Skeletal muscle tissue (tissue), 4 donors: ENCODE results near the gene CEP68. TPM values are rescaled to one million over a fixed set of nuclear protein-coding genes. Genes with fewer than 3 reads are reported as not detected.
"Not testable (repeated sequence)": the region's sequence is repeated elsewhere in the genome, so short reads cannot be mapped to it uniquely, and the experiment has no call there.

ENCODE experiments used
- H3K27ac ChIP-seq: one replicate; pipeline ENCODE4 v1.7.0; 2013; ENCODE audit warnings: mild to moderate bottlenecking, low read depth, low read length, inconsistent platforms
- H3K27me3 ChIP-seq, 3 donors: one replicate each; pipeline ENCODE4 v1.7.0; 2013; ENCODE audit warnings: low read length in 3 of 3; ENCODE audit not compliant: control insufficient read depth in 3 of 3, insufficient read depth in 3 of 3
- H3K36me3 ChIP-seq, 3 donors: one replicate each; pipeline ENCODE4 v1.7.0; 2013; ENCODE audit warnings: low read length in 3 of 3; ENCODE audit not compliant: control insufficient read depth in 3 of 3, insufficient read depth in 3 of 3
- H3K4me1 ChIP-seq, 3 donors: one replicate each; pipeline ENCODE4 v1.7.0; 2013; ENCODE audit warnings: low read length in 3 of 3, mild to moderate bottlenecking in 3 of 3; ENCODE audit not compliant: control insufficient read depth in 3 of 3, insufficient read depth in 3 of 3
- H3K4me3 ChIP-seq, 3 donors: one replicate each; pipeline ENCODE4 v1.7.0; 2013; ENCODE audit warnings: low read length in 3 of 3
- H3K9ac ChIP-seq, 3 donors: one replicate each; pipeline ENCODE4 v1.7.0; 2013; ENCODE audit warnings: low read length in 3 of 3, mild to moderate bottlenecking in 3 of 3, moderate library complexity in 2 of 3, low read depth in 1 of 3
- H3K9me3 ChIP-seq, 3 donors: one replicate each; pipeline ENCODE4 v1.7.0; 2013; ENCODE audit warnings: low read length in 3 of 3; ENCODE audit not compliant: control insufficient read depth in 3 of 3
- total RNA-seq: library from RNA; depleted of rRNA; stranded (reverse); fragments of >200 nt; gene quantifications from one replicate; pipeline ENCODE4 v1.2.3, GENCODE V29; 2014
- donor health status: Osteomylitis.

The CEP68 gene
- total RNA-seq, 1 donor from 2014 or later = 27.1 TPM

GRCh38 chr2:65120990-65121693 lies 64.9 kb downstream of the CEP68 start:
- Histone ChIP-seq H3K4me3 (no peak overlapping the region), H3K4me1 (peaks cover 10 to 15% (median 12%) of the 10 kb centered on the region in 3 donors), H3K9ac (no peak overlapping the region), H3K27me3 (no peaks in the 10 kb centered on the region), H3K9me3 (no peaks in the 10 kb centered on the region), H3K27ac (no peak overlapping the region), H3K36me3 (no peaks in the 10 kb centered on the region)

- Histone ChIP-seq H3K27ac (no peak overlapping the region), H3K27me3 (no peaks in the 10 kb centered on the region), H3K36me3 (no peaks in the 10 kb centered on the region), H3K4me3 (no peak overlapping the region), H3K4me1 (peaks cover 13 to 23% (median 21%) of the 10 kb centered on the region in 3 donors), H3K9me3 (no peaks in the 10 kb centered on the region), H3K9ac (no peak overlapping the region)
These were observed 66.1 kb downstream of the CEP68 start for GRCh38 chr2:65122313-65122712.

GRCh38 chr2:65125457-65125856 lies 69.2 kb downstream of the CEP68 start:
- not testable (repeated sequence) for H3K9me3 ChIP-seq, H3K9ac ChIP-seq, H3K27me3 ChIP-seq, H3K4me3 ChIP-seq, H3K27ac ChIP-seq, H3K36me3 ChIP-seq
- H3K4me1 ChIP-seq = peaks cover 24 to 34% (median 31%) of the 10 kb centered on the region in 3 donors

- Histone ChIP-seq H3K27me3 (no peaks in the 10 kb centered on the region), H3K4me3 (peak overlapping the region; percentile 81 to 99 (median 83)), H3K4me1 (peaks cover 27 to 36% (median 29%) of the 10 kb centered on the region in 3 donors), H3K36me3 (no peaks in the 10 kb centered on the region), H3K9ac (peak overlapping the region; percentile 93 to 98 (median 97)), H3K27ac (peak overlapping the region; percentile 99), H3K9me3 (no peaks in the 10 kb centered on the region)
These were observed 72.3 kb downstream of the CEP68 start for GRCh38 chr2:65128297-65129190.

GRCh38 chr2:65129286-65129825 lies 73.1 kb downstream of the CEP68 start:
- H3K9ac ChIP-seq = peak overlapping the region; percentile 93 to 98 (median 97)
- H3K27me3 ChIP-seq = no peaks in the 10 kb centered on the region
- H3K36me3 ChIP-seq = no peaks in the 10 kb centered on the region
- H3K4me1 ChIP-seq = peaks cover 27 to 34% (median 29%) of the 10 kb centered on the region in 3 donors
- peak overlapping the region; percentile 81 to 99 (median 83) for H3K4me3 ChIP-seq
- H3K27ac ChIP-seq = peak overlapping the region; percentile 99
- no peaks in the 10 kb centered on the region for H3K9me3 ChIP-seq

GRCh38 chr2:65129826-65130663 lies 73.8 kb downstream of the CEP68 start, which contains the start of gene RAB1A:
RAB1A (minus strand) TSS chr2:65130106; CDS start chr2:65129915, 191 bp downstream.
- Histone ChIP-seq H3K9me3 (no peaks in the 10 kb centered on the region), H3K4me3 (peak within 1 kb of the TSS; percentile 81 to 99 (median 88)), H3K4me1 (peaks cover 27 to 31% (median 27%) of the 10 kb centered on the region in 3 donors), H3K36me3 (no peaks in the 10 kb centered on the region), H3K9ac (peak within 1 kb of the TSS; percentile 93 to 98 (median 97)), H3K27me3 (no peaks in the 10 kb centered on the region), H3K27ac (peak within 1 kb of the TSS; percentile 99)

GRCh38 chr2:65130664-65131175 lies 74.5 kb downstream of the CEP68 start:
- no peaks in the 10 kb centered on the region for H3K9me3 ChIP-seq
- peaks cover 21 to 31% (median 22%) of the 10 kb centered on the region in 3 donors for H3K4me1 ChIP-seq
- H3K27me3 ChIP-seq = no peaks in the 10 kb centered on the region
- H3K9ac ChIP-seq = peak overlapping the region; percentile 82 to 86 (median 83)
- H3K36me3 ChIP-seq = no peaks in the 10 kb centered on the region
- peak overlapping the region; percentile 81 to 88 (median 88) for H3K4me3 ChIP-seq
- H3K27ac ChIP-seq = peak overlapping the region; percentile 84

GRCh38 chr2:65132930-65133329 lies 76.7 kb downstream of the CEP68 start:
- H3K27ac ChIP-seq, H3K9me3 ChIP-seq, H3K4me3 ChIP-seq, H3K36me3 ChIP-seq, H3K27me3 ChIP-seq, H3K9ac ChIP-seq: not testable (repeated sequence)
- peaks cover 10 to 16% (median 14%) of the 10 kb centered on the region in 3 donors for H3K4me1 ChIP-seq

GRCh38 chr2:65133626-65134025 lies 77.4 kb downstream of the CEP68 start:
- H3K9ac ChIP-seq = no peak overlapping the region
- H3K36me3 ChIP-seq = no peaks in the 10 kb centered on the region
- no peak overlapping the region for H3K27ac ChIP-seq
- no peaks in the 10 kb centered on the region for H3K27me3 ChIP-seq
- H3K9me3 ChIP-seq = no peaks in the 10 kb centered on the region
- no peak overlapping the region for H3K4me3 ChIP-seq
- peaks cover 7 to 9% (median 7%) of the 10 kb centered on the region in 3 donors for H3K4me1 ChIP-seq
